Measurements from ENCODE around the gene DNM2. TPM values are rescaled to one million over a fixed set of nuclear protein-coding genes. Genes with fewer than 3 reads are reported as not detected.

Gene DNM2
- total and polyA plus RNA-seq, 10 of the 15 experiments (the other 5 are each of a cell fraction or from before 2014, with no cell fraction given) = 1.2 to 146 (median 68.9) TPM

DNA sequence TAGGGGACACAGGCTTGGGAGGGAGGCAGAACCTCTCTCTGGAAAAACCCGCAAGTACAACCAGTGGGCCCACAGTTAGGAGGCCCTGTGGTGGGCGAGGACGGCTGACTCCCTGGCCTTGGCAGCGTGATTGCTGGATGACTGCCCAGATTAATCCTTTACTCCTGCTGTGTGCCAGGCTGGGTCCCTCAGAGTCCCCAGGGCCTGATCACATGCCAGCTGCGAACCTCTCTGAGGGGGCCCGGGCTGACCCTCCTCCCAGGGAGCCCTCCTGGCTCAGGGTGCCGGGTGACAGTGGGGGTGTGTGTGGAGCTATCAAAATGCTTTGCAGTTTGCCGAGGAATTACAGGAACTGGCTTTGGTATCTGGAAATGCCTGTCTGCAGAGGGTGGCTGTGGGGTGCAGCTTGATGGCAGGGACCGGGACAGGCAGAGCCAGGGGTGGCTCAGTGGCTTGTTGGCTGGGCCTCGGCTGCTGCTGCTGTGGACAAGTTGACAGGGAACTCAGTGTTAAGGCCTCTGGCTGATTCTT lies 48.9 kb downstream of the DNM2 start:
- Histone ChIP-seq H3K4me2 (ENCODE audit: control insufficient read depth, insufficient read depth) (no peak overlapping the region), H3K27me3 (replicated peaks in 1 of 2; ENCODE audit: control insufficient read depth in 2 of 2, insufficient read depth in 2 of 2, low read length in 1 of 2) (no peaks in the 10 kb centered on the region), H4K20me1 (ENCODE audit: control insufficient read depth, insufficient read depth) (no peaks in the 10 kb centered on the region), H3K9ac (ENCODE audit: control insufficient read depth, insufficient read depth, low read length) (no peak overlapping the region), H3K4me1 (ENCODE audit: control insufficient read depth, insufficient read depth, low read length) (no peaks in the 10 kb centered on the region; the same call in 1 of the 2 replicates), H3K9me3 (replicated peaks; ENCODE audit: control insufficient read depth, insufficient read depth, low read length) (no peaks in the 10 kb centered on the region; the same call in 2 of the 3 replicates), H2AFZ (ENCODE audit: control insufficient read depth, low read depth, low read length) (no peak overlapping the region), H3K79me2 (ENCODE audit: control insufficient read depth, insufficient read depth, low read length) (no peaks in the 10 kb centered on the region; the same call in none of the 2 replicates), H3K27ac (ENCODE audit: control insufficient read depth, insufficient read depth) (no peak overlapping the region), H3K36me3 (ENCODE audit: control insufficient read depth in 2 of 2, insufficient read depth in 2 of 2, low read length in 1 of 2) (peaks cover 10 to 23% of the 10 kb centered on the region in 2 experiments; a peak in 3 of 4 replicates), H3K4me3 (no peak overlapping the region)
- BruUV-seq (replicated peaks) = no TSS peak
- 95% methylated on average over 10 of the region's 10 CpGs for WGBS (ENCODE audit: insufficient coverage, insufficient replicate concordance, low lambda C conversion rate, missing lambda C conversion rate)
- no peak for FAIRE-seq
- intact Hi-C loops (cut with micrococcal nuclease; ENCODE audit: unreplicated experiment) = no loop called here
- TF ChIP-seq BMI1 (IDR thresholded peaks at IDR 0.05; ENCODE audit: borderline replicate concordance) (no peak), SMAD1 (IDR thresholded peaks at IDR 0.05; ENCODE audit: low read depth, partially characterized antibody) (no peak), ATF7 (IDR thresholded peaks at IDR 0.05; ENCODE audit: low read depth) (no peak)
- ChIA-PET RAD21 (ENCODE audit: unreplicated experiment) (no interaction called here), CTCF (no interaction called here), POLR2A (no interaction called here), SMC1A (ENCODE audit: uncharacterized antibody, unreplicated experiment) (no interaction called here)
- in situ Hi-C loops (cut with MboI) = no loop called here
- no peak for DNase-seq (ENCODE audit: low read depth, low spot score)
- ATAC-seq = no peak

DNA sequence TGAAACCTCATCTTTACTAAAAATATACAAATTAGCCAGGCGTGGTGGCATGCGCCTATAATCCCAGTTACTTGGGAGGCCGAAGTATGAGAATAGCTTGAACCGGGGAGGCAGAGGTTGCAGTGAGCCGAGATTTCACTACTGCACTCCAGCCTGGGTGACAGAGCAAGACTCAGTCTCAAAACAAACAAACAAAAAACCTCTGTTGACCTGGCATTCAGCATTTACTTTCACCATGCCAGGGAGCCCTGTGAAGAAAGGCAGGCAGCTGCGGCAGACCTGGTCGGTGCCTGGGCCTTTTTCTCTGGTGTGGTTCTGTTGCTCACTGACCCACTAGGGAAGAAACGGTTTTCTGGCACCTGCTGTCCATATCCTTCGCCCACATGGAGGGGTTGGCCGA lies 49.8 kb downstream of the DNM2 start:
- in situ Hi-C loops (cut with MboI) (no loop called here), intact Hi-C loops (cut with micrococcal nuclease; ENCODE audit: unreplicated experiment) (no loop called here)
- H3K9me3 ChIP-seq (replicated peaks; ENCODE audit: control insufficient read depth, insufficient read depth, low read length) = no peaks in the 10 kb centered on the region; the same call in 2 of the 3 replicates
- H3K36me3 ChIP-seq (ENCODE audit: control insufficient read depth in 2 of 2, insufficient read depth in 2 of 2, low read length in 1 of 2) = peaks cover 10 to 19% of the 10 kb centered on the region in 2 experiments; a peak in 3 of 4 replicates
- ChIA-PET POLR2A (interaction anchor here (0.6 kb wide), 1 partner anchor 47 kb away, joined by 3 read pairs; no protein-coding TSS in a partner anchor), CTCF (interaction anchor here (3.1 kb wide), 1 partner anchor 50 kb away, joined by 13 read pairs; the partner anchor contains the start of gene DNM2), RAD21 (ENCODE audit: unreplicated experiment) (no interaction called here), SMC1A (ENCODE audit: uncharacterized antibody, unreplicated experiment) (no interaction called here)
- no peaks in the 10 kb centered on the region; the same call in none of the 2 replicates for H3K79me2 ChIP-seq (ENCODE audit: control insufficient read depth, insufficient read depth, low read length)
- H3K27me3 ChIP-seq (replicated peaks in 1 of 2; ENCODE audit: control insufficient read depth in 2 of 2, insufficient read depth in 2 of 2, low read length in 1 of 2) = no peaks in the 10 kb centered on the region
- no peak overlapping the region for H3K4me2 ChIP-seq (ENCODE audit: control insufficient read depth, insufficient read depth)
- 98% methylated on average over 10 of the region's 10 CpGs for WGBS (ENCODE audit: insufficient coverage, insufficient replicate concordance, low lambda C conversion rate, missing lambda C conversion rate)
- no peak overlapping the region for H3K4me3 ChIP-seq
- H2AFZ ChIP-seq (ENCODE audit: control insufficient read depth, low read depth, low read length) = no peak overlapping the region
- DNase-seq (ENCODE audit: low read depth, low spot score) (no peak), FAIRE-seq (no peak), ATAC-seq (no peak)
- no peak overlapping the region for H3K9ac ChIP-seq (ENCODE audit: control insufficient read depth, insufficient read depth, low read length)
- BruUV-seq (replicated peaks) = no TSS peak
- H3K4me1 ChIP-seq (ENCODE audit: control insufficient read depth, insufficient read depth, low read length) = no peaks in the 10 kb centered on the region
- TF ChIP-seq HDGF (IDR thresholded peaks at IDR 0.05) = no peak
- TF ChIP-seq CREB1 (IDR thresholded peaks at IDR 0.05; ENCODE audit: low read depth) = no peak
- TF ChIP-seq JUNB (IDR thresholded peaks at IDR 0.05) = no peak
- no peak for TF ChIP-seq POLR2A (IDR thresholded peaks at IDR 0.05; ENCODE audit: low read depth, low read length)
- no peak for TF ChIP-seq YY1 (IDR thresholded peaks at IDR 0.05; ENCODE audit: low read depth, low read length)
- TF ChIP-seq, protein P1, sequence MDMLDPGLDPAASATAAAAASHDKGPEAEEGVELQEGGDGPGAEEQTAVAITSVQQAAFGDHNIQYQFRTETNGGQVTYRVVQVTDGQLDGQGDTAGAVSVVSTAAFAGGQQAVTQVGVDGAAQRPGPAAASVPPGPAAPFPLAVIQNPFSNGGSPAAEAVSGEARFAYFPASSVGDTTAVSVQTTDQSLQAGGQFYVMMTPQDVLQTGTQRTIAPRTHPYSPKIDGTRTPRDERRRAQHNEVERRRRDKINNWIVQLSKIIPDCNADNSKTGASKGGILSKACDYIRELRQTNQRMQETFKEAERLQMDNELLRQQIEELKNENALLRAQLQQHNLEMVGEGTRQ (IDR thresholded peaks at IDR 0.05; ENCODE audit: borderline replicate concordance, low read depth, low read length) = no peak
- TF ChIP-seq BMI1 (IDR thresholded peaks at IDR 0.05; ENCODE audit: borderline replicate concordance) = no peak
- no peak for TF ChIP-seq MYB (IDR thresholded peaks at IDR 0.05; ENCODE audit: borderline replicate concordance, low read depth, low read length)
- TF ChIP-seq FOS (IDR thresholded peaks at IDR 0.05; ENCODE audit: borderline replicate concordance, extremely low read depth, insufficient read length) = no peak
- no peak overlapping the region for H3K27ac ChIP-seq (ENCODE audit: control insufficient read depth, insufficient read depth)
- no peaks in the 10 kb centered on the region for H4K20me1 ChIP-seq (ENCODE audit: control insufficient read depth, insufficient read depth)
